Middle frontal gyrus (tissue), 1 donor: ENCODE measurements around the gene MAP3K2.

Experiments
- DNase-seq: peaks from one replicate; pipeline ENCODE4 v3.0.0-alpha.2; 2015; ENCODE audit warnings: low spot score; ENCODE audit errors: extremely low spot score

MAP3K2 gene

DNA sequence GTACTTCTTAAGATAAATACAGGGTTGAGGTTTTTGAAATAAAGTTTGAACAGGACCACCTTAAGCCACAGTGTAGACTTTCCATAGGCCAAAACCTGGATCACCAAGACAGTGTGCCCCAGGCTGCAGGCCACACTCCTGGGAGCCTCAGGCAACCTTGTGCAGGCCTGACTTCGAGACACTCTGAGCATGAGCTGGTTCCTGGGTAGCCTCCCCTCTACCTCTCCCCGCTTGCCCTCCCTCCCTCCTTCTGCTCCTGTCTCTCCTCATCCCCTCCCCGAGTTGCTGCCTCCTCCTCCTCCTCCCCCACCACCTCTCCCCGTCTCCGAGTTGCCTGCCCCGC is 19.9 kb upstream of the MAP3K2 start:
- no peak for DNase-seq

DNA sequence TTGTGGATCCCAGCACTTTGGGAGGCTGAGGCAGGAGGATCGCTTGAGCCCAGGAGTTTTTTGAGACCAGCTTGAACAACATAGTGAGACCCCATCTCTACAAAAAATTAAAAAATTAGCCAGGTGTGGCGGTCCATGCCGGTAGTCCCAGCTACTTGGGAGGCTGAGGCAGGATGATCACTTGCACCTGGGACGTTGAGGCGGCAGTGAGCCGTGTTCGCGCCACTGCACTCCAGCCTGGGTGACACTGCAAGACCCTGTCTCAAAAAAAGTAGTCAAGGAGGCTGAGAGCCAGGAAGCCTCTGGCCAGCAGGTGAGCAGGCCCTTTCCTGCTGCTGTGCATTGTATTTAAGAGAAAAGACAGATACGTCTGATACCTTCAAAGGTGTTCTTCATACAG is 19.3 kb upstream of the MAP3K2 start:
- no peak for DNase-seq

- no peak for DNase-seq
These were observed 18.7 kb upstream of the MAP3K2 start for GRCh38 chr2:127406454-127406853.

DNA sequence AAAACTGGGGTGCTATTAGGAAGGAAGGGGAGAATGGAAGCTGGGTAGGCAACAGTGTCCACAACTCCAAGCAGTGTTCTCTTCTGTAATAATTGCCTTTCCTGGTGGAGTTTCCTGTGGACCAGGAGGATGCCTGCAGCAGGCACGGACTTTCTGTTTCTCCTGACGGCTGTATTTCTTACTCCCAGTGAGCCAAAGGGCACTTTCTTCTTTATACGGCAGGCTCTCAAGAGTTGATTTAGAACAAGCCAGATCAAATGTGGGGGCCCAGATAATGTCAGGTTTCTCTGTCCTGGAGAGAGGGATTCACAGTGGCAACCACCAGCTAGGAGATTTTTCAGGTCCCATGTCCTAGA is 17.5 kb upstream of the MAP3K2 start:
- no peak for DNase-seq

DNA sequence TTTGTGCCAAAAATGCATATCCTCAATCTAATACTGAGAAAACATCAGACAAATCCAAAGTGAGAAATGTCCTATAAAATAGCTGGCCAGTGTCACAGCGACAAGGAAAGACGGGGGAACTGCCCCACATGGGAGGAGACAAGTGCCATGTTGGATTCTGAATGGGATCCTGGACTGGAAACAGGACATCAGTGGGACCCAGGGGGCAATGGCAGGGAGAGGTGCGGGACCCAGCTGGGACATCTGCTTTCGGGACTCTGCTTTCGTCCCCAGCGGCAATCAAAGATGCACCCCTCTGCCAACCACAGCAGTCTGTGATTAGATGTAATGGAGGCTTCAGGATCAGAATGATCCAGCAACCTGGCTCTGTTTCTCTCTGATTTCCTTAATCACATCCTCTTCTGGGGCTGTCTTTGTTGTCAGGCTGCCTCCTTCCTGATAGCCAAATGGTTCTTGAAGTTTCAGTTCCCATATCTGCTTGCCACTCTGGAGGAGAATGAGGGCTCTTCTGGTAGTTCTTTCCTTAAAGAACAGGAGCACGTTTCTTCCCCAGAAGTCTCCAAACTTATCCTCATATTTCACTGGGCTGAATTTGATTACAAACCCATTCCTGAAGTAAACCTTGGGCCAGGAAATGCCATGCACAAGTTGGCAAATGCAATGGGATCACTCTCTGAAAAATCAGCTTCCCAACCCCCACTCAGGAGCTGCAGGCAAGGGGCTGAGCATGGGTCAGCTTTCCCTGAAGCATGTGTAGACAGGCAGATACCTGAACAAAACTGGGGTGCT is 16.9 kb upstream of the MAP3K2 start:
- no peak for DNase-seq

DNA sequence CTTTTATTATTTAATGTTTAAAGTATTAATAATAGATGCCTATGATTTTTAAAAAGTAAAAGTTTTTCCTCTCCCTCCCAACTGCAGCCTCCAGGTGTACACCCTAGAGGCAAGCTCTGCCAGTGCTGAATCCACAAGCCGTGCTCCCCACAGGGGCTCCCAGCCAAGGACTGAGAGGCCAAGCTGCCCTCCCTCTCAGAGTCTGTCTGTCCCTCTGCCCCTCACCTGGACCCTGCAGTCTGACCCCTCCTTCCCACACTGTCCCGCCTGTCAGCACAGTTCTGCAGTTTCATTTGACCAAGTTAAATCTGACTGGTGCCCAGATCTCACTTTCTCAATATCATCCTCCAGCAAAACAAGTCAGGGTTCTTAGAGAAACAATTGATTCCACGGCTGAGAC is 15.7 kb upstream of the MAP3K2 start:
- no peak for DNase-seq

GRCh38 chr2:127401757-127402695 is 14.3 kb upstream of the MAP3K2 start:
- no peak for DNase-seq

DNA sequence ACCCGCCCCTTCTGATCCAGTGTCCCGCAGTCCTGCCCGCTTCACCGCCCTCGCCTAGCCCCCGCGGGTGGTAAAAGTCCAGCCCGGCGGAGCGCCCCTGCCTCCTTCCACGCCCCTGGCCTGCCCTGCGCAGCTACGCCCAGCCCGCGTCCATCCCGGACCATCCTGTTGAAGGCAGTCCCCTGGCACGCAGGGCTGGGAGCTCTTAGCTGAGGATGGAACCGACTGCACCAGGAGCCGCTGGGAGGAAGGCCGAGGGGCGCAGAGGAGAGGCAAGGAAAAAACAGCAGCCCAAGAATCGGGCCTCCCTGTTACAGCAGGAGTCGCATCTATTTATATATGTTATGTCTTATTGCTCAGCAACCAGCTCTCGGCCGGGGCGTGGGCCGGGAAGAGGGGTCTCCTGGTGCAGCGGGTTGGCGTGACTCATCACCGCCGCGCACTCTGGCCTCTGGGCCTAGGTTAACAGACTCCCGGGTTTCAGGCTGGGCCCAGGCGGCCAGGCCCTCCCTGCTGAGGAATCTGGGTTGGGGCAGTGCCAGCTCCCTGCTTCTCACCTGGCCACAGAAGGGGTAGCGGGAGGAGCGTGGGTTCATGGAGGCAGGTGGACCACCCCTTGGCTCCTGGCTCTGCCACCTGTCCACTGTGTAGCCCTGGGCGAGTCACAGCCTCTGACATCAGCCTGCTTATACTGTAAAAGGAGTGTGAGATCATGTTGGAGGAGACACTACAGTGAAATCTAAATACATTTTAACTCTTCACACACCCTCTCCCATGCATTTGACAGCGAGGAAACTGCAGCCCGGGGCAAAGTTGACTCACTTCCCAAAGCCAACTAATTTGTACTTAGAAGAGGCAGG is 13.4 kb upstream of the MAP3K2 start:
- no peak for DNase-seq

DNA sequence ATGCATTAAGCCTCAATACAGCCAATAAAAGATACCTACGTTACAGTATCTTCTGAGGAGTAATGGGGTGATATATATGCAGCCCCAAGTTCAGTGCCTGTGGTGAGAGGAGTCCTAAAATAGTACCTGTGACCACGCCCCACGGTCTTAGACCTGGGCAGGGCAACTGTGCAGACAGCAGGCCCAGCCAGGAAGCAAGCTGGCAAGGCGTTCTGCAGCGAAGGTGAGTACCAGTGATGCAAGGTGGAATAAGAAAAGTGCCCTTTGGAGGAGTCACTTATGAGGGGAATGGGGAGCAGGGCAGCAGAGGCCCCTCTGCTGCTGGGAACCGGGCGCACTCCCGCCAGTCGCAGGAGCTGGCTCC is 12.7 kb upstream of the MAP3K2 start:
- DNase-seq, result no peak

GRCh38 chr2:127398239-127398590 is 10.4 kb upstream of the MAP3K2 start:
- DNase-seq, result no peak

DNA sequence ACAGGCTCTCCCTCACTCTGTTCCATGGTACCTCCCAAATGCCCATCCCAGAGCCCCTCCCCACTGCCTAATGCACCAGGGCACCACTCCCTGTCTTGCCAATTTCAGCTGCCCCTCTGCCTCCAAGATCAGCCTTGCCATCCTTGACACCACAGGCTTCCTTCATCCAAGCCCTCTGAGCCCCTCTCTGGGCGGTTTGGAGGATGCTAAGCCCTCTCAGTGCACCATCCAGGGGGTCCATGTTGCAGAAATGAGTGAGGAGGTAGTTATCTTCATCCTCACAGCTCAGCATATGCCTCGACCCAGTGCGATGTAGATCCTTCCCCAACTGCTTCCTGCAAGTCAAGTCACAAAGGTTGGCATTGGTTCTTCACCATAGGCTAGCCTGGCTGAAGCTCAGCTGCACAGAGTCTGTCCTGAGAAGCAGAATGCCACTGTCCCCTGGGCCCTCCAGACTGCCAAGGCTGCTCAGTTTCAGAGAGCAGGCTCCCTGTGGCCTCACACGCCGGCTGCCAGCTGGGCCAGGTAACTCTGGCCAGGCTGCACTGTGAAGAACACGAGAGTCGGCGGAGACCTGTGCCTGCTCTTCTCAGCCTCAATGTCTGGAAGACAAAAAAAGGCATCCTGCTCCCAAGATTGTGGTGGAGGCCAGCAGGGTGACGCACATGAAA is 9.9 kb upstream of the MAP3K2 start:
- DNase-seq, result no peak

DNA sequence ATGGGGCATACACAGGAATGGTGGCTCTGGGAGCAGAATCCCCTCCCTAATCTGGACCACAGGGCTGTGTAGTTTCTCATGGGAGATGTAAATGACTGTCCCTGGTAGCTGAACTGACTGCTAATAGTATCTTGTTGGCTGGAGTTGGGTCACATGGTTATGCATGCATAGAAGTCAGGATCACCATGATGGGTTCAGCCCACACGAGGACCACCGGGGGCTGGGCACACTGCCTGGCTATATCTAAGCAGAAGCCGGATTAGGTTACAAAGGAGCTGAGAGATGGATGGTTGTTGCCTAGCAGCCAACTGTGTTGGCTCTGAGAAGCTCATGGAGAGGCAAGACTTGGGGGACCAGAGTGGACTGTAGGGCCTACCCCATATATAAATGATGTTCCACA is 6.7 kb upstream of the MAP3K2 start:
- no peak for DNase-seq

GRCh38 chr2:127392828-127393578 is 5.2 kb upstream of the MAP3K2 start:
- no peak for DNase-seq

DNA sequence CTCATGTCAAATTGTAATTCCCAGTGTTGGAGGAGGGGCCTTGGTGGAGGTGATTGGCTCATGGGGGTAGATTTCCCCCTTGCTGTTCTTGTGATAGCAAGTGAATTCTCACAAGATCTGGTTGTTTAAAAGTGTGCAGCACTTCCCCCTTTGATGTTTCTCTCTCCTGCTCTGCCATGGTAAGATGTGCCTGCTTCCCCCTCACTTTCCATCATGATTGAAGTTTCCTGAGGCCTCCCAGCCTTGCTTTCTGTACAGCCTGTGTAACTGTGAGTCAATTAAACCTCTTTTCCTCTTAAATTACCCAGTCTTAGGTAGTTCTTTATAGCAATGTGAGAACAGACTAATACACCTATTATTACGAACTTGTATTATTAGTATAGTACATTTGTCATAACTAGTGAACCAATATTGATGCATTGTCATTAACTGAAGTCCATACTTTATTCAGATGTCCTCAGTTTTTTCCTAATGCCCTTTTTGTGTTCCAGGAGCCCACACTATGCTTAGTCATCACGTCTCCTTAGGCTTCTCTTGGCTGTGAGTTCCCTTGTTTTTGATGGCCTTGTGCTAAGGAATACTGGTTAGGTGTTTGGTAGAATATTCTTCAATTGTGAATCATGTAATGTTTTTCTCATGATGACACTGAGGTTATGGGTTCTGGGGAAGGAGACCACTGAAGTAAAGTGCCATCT is 4.5 kb upstream of the MAP3K2 start:
- DNase-seq, result no peak

GRCh38 chr2:127389778-127390435 is 2.1 kb upstream of the MAP3K2 start:
- DNase-seq, result no peak

GRCh38 chr2:127388423-127389164 is 819 bp upstream of the MAP3K2 start:
- DNase-seq, result peak; percentile 23

DNA sequence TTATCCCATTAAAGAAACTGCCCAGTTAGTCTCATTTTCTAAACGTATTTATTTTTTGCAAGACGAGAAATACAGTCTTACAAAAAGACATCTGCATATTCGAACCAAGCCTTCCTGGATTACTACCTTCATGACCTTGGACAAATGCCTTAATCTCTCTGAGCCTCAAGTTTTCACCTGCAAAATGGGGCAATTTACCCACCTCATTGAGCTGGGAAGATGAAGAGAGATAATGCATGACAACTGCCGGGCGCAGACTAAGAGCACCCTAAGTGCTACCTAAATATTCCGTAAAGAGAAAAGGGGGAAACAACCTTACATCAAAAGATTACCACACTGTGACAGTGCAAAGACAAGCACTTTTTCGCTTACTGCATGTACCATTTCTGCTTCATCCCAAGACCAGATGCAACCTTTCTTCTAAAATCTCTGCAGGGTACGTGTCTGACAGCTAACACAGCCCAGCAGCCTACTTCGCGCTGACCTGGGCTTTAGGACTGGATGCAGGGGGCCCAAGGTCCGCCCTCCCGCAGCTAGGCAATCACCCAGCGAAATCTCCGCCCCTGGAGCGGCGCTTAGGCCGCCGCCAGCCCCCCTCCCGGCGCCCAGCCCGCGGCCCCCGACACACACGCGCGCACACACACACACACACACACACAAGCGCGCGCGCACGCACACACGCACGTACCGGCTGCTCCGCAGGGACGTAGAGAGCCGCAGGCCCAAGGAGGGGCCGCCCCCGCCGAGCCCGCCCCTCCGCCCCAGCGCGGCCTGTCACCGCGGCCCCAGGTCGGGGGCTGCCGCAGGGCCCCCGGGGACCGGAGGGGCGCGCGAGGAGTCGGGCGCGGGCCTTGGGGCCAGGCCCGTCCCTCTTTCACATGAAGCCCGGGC is 766 bp downstream of the MAP3K2 start:
- peak; percentile 55 for DNase-seq

- DNase-seq, result no peak
These were observed 1.5 kb downstream of the MAP3K2 start for GRCh38 chr2:127386246-127386645.
